Measurements from ENCODE around the gene PANK4. TPM values are rescaled to one million over a fixed set of nuclear protein-coding genes. Genes with fewer than 3 reads are reported as not detected.

PANK4 gene
- total RNA-seq, 1 experiment from 2014 or later, result 24.4 TPM

DNA sequence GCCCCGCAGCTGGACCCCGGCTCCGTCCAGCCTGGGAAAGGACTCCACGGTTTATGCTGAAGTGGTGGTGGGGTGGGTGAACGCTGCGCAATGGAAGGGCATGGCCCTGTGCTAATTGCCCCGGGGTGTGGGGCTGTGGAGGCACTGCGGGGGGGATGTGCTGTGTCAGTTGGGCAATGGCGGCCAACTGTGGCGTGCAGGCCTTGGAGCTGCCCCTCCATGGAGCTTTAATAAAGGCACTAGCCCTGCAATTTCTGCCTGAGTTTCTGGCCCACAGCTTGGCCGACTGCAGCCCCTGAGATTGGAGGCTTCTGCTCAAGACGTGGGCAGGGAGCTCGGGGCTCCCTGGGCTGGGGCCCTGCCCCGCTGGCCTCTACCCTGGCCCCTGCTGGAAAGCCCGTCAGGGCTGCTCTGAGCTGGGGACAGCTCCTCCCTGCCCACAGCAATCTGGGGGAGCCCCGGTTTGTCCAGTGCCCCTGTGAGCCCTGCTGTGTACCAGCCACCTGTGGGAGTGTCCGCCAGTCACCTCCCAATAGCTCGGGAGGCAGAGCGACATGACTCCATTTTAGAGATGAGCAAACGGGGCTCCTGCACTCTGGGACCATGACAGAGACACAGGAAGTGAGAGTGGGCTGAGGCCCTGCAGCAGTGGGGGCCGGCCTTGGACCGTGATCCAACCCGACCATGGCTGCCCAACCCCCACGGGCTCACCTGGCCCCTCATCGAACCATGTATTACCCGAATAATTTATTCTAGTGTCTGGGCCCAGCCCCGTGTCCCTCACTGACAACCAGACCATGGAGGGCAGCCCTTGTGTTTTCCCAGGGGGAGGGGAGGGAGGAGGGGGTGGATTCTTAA lies 21.0 kb upstream of the PANK4 start:
- TF ChIP-seq, protein P1, sequence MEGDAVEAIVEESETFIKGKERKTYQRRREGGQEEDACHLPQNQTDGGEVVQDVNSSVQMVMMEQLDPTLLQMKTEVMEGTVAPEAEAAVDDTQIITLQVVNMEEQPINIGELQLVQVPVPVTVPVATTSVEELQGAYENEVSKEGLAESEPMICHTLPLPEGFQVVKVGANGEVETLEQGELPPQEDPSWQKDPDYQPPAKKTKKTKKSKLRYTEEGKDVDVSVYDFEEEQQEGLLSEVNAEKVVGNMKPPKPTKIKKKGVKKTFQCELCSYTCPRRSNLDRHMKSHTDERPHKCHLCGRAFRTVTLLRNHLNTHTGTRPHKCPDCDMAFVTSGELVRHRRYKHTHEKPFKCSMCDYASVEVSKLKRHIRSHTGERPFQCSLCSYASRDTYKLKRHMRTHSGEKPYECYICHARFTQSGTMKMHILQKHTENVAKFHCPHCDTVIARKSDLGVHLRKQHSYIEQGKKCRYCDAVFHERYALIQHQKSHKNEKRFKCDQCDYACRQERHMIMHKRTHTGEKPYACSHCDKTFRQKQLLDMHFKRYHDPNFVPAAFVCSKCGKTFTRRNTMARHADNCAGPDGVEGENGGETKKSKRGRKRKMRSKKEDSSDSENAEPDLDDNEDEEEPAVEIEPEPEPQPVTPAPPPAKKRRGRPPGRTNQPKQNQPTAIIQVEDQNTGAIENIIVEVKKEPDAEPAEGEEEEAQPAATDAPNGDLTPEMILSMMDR (IDR thresholded peaks at IDR 0.05; ENCODE audit: unreplicated experiment), result no peak
- H3K4me3 Mint-ChIP-seq (ENCODE audit: low read depth, unreplicated experiment), result peak overlapping the region; percentile 80
- no peak for DNase-seq
- intact Hi-C loops (cut with micrococcal nuclease; ENCODE audit: unreplicated experiment), result loop anchor here (1.0 to 10.0 kb wide), 2 partner anchors 133 to 353 kb away; partner anchors contain the start of gene FAAP20
- no peaks in the 10 kb centered on the region for H3K27me3 Mint-ChIP-seq (ENCODE audit: unreplicated experiment)
- peaks cover 15% of the 10 kb centered on the region for H3K36me3 Mint-ChIP-seq (ENCODE audit: insufficient read depth, unreplicated experiment)
- CTCF ChIA-PET, result interaction anchor here (0.8 to 3.3 kb wide), 6 partner anchors 21 to 353 kb away, joined by 3 to 19 read pairs (median 4); partner anchors contain the start of genes FAAP20 and PANK4
- peak overlapping the region; percentile 53 for H3K27ac Mint-ChIP-seq (ENCODE audit: unreplicated experiment)
- H3K9me3 Mint-ChIP-seq (ENCODE audit: low read depth, unreplicated experiment), result no peaks in the 10 kb centered on the region
- BruUV-seq (replicated peaks), result no TSS peak
- H3K4me1 Mint-ChIP-seq (ENCODE audit: low read depth, unreplicated experiment), result no peaks in the 10 kb centered on the region

DNA sequence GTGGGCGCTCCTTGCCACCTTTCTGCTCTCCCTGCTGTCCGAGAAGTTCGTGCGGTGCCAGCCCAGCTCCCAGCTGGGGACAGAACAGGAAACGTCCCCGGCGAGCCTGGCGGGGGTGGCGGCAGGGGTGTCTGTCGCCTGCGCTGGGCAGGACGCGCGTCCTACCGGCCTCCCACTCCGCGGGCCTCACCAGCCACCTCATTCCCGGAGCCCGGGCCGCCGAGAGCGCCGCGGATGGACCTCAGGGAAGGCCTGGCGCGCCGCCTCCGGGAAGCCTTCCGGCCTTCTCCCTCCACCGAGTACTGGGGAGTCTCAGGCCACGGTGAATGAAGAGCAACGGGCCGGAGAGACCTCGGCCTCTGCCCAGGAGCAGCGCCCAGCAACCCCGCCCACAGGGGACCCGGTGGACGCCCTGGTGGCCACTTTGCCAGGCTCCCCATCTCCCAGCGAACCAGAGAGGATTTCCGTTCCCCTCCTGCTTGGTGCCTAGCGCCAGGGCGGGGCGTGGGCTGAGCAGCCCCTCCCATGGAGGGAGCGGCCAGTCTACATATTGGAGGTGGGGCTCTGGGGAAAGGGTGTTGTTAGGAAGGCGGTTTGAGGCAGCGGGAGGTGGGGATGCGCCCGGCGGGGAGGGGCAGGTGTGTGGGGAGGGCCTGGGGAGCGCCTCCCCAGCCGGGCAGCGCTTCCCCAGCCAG lies 20.3 kb upstream of the PANK4 start:
- Mint-ChIP-seq H3K27ac (ENCODE audit: unreplicated experiment) (peak overlapping the region; percentile 53), H3K9me3 (ENCODE audit: low read depth, unreplicated experiment) (no peaks in the 10 kb centered on the region)

DNA sequence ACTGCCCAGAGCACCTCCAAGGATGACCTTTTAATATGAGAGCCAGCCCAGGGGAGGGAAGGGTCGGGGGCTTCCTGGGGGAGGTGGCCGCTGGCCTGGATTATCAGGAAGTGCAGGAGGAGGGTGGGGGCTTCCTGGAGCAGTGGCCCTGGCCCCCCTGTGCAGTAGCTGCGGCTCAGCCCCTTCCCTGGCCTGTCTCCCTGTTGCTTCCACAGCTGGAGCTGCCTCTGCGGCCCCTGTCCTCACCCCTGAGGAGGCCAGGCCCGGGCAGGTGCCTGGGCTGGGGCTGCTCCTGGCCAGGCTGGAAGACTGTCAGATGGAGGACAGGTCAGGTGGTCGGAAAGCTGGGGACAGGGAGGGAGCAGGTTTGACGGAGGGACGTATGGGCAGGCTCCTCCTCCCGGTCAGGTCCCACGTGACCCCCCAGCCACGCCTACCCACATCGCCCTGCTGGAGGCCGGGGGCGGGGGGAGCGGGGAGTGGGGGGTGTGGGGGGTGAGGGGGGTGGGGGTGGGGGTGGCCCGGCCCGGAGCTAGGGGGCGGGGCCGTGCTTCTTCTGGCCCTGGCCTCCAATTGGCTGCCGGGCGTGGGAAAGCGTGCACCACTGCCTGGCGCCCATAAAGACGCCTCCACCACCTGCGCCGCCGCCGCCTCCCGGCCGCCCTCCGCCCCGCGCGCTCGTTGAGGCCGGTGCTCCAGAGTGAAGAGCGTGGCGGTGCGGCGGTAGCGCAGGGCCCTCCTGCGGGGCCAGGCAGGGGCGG lies 19.5 kb upstream of the PANK4 start:
- TF ChIP-seq, protein P1 (IDR thresholded peaks at IDR 0.05; ENCODE audit: unreplicated experiment), result no peak

More for the DNA sequence above, 20.3 kb upstream of the PANK4 start:
- Mint-ChIP-seq H3K36me3 (ENCODE audit: insufficient read depth, unreplicated experiment) (peaks cover 15% of the 10 kb centered on the region), H3K4me1 (ENCODE audit: low read depth, unreplicated experiment) (no peaks in the 10 kb centered on the region), H3K4me3 (ENCODE audit: low read depth, unreplicated experiment) (peak overlapping the region; percentile 80), H3K27me3 (ENCODE audit: unreplicated experiment) (no peaks in the 10 kb centered on the region)
- TF ChIP-seq, protein P1 (IDR thresholded peaks at IDR 0.05; ENCODE audit: unreplicated experiment), result no peak
- TSS peak; percentile 89 for BruUV-seq (replicated peaks)
- DNase-seq, result peak; percentile 85
- intact Hi-C loops (cut with micrococcal nuclease; ENCODE audit: unreplicated experiment), result loop anchor here (10.0 kb wide), 1 partner anchor 352 kb away; the partner anchor contains the start of gene FAAP20
- CTCF ChIA-PET, result interaction anchor here (0.8 to 3.3 kb wide), 7 partner anchors 20 to 352 kb away, joined by 3 to 19 read pairs (median 5); partner anchors contain the start of genes FAAP20 and PANK4

More for the DNA sequence above, 19.5 kb upstream of the PANK4 start:
- Mint-ChIP-seq H3K9me3 (ENCODE audit: low read depth, unreplicated experiment) (no peaks in the 10 kb centered on the region), H3K4me1 (ENCODE audit: low read depth, unreplicated experiment) (no peaks in the 10 kb centered on the region), H3K4me3 (ENCODE audit: low read depth, unreplicated experiment) (peak overlapping the region; percentile 80), H3K27me3 (ENCODE audit: unreplicated experiment) (no peaks in the 10 kb centered on the region), H3K27ac (ENCODE audit: unreplicated experiment) (peak overlapping the region; percentile 60), H3K36me3 (ENCODE audit: insufficient read depth, unreplicated experiment) (peaks cover 15% of the 10 kb centered on the region)
- BruUV-seq (replicated peaks), result no TSS peak
- intact Hi-C loops (cut with micrococcal nuclease; ENCODE audit: unreplicated experiment), result loop anchor here (10.0 kb wide), 1 partner anchor 351 kb away; the partner anchor contains the start of gene FAAP20
- CTCF ChIA-PET, result interaction anchor here (1.7 to 3.3 kb wide), 2 partner anchors 20 to 130 kb away, joined by 8 to 19 read pairs; partner anchors contain the start of gene PANK4
- peak; percentile 91 for DNase-seq
